RWPE1 (cell line): ENCODE results near the gene BAG5.

Source experiments
- CTCF ChIA-PET: fragments of 350-600 bp; sonication (Branson Sonifier 250); formaldehyde crosslinking; extraction: SDS; loops from one replicate; lab custom pipeline; 2021; lab: Yijun Ruan, JAX
- POLR2A ChIA-PET: fragments of 400-600 bp; formaldehyde crosslinking; extraction: SDS; loops from one replicate; lab custom pipeline; 2020; ENCODE audit warnings: antibody characterized with exemption; ENCODE audit not compliant: low non-redundant PET; lab: Yijun Ruan, JAX
- DNase-seq: peaks from one replicate; pipeline ENCODE4 v3.0.0; 2012; ENCODE audit warnings: low spot score
- H3K27ac ChIP-seq: fragments of 450-650 bp; 2 replicates; pipeline ENCODE4 v1.5.1; 2017
- CTCF ChIP-seq: fragments of 450-650 bp; conservative IDR thresholded peaks from 2 replicates; pipeline ENCODE4 v1.5.1; 2017; ENCODE audit warnings: low read depth, mild to moderate bottlenecking

The BAG5 gene

GRCh38 chr14:103544388-103545218 lies 17.9 kb downstream of the BAG5 start:
- CTCF ChIA-PET = interaction anchor here (0.7 to 3.7 kb wide), 4 partner anchors 25 to 472 kb away, joined by 3 to 57 read pairs (median 18); partner anchors contain the start of gene CKB
- no peak for DNase-seq
- POLR2A ChIA-PET = no interaction called here
- no peak for TF ChIP-seq CTCF
- H3K27ac ChIP-seq = peak overlapping the region; percentile 100

GRCh38 chr14:103543721-103544387 lies 18.6 kb downstream of the BAG5 start:
- POLR2A ChIA-PET = interaction anchor here (0.6 kb wide), 1 partner anchor 34 kb away, joined by 6 read pairs; no protein-coding TSS in a partner anchor

GRCh38 chr14:103543140-103543539 lies 19.3 kb downstream of the BAG5 start:
- DNase-seq = no peak
- POLR2A ChIA-PET = interaction anchor here (1.1 to 1.4 kb wide), 2 partner anchors 9 to 22 kb away, joined by 3 to 4 read pairs; no protein-coding TSS in a partner anchor

More at GRCh38 chr14:103543721-103544387, 18.6 kb downstream of the BAG5 start:
- CTCF ChIA-PET = interaction anchor here (0.6 to 3.2 kb wide), 4 partner anchors 22 to 472 kb away, joined by 3 to 21 read pairs (median 10); no protein-coding TSS in a partner anchor
- peak overlapping the region; percentile 100 for H3K27ac ChIP-seq
- no peak for DNase-seq
- no peak for TF ChIP-seq CTCF

GRCh38 chr14:103542605-103543088 lies 19.8 kb downstream of the BAG5 start:
- ChIA-PET POLR2A (interaction anchor here (1.1 to 1.4 kb wide), 2 partner anchors 10 to 21 kb away, joined by 3 to 4 read pairs; no protein-coding TSS in a partner anchor), CTCF (interaction anchor here (0.6 to 3.2 kb wide), 4 partner anchors 21 to 664 kb away, joined by 3 to 21 read pairs (median 10); no protein-coding TSS in a partner anchor)
- no peak for TF ChIP-seq CTCF
- H3K27ac ChIP-seq = peak overlapping the region; percentile 100
- DNase-seq = no peak

More at GRCh38 chr14:103543140-103543539, 19.3 kb downstream of the BAG5 start:
- TF ChIP-seq CTCF = no peak
- H3K27ac ChIP-seq = peak overlapping the region; percentile 100
- CTCF ChIA-PET = interaction anchor here (0.6 to 3.2 kb wide), 4 partner anchors 22 to 665 kb away, joined by 3 to 21 read pairs (median 10); no protein-coding TSS in a partner anchor

GRCh38 chr14:103541709-103542604 lies 20.5 kb downstream of the BAG5 start:
- POLR2A ChIA-PET = interaction anchor here (1.1 to 1.4 kb wide), 2 partner anchors 10 to 21 kb away, joined by 3 to 4 read pairs; no protein-coding TSS in a partner anchor
- no peak for DNase-seq
- CTCF ChIA-PET = interaction anchor here (0.6 to 3.2 kb wide), 4 partner anchors 18 to 42 kb away, joined by 6 to 21 read pairs (median 11); no protein-coding TSS in a partner anchor
- H3K27ac ChIP-seq = peak overlapping the region; percentile 100
- TF ChIP-seq CTCF = no peak
